Smooth muscle cell (in vitro differentiated cells): Measurements from ENCODE around the gene MAGEA2. TPM values are rescaled to one million over a fixed set of nuclear protein-coding genes. Genes with fewer than 3 reads are reported as not detected.
"Not testable (repeated sequence)": the region's sequence is repeated elsewhere in the genome, so short reads cannot be mapped to it uniquely, and the experiment has no call there.

Source experiments
- DNase-seq: peaks from one replicate; lab custom pipeline; 2025; ENCODE audit not compliant: unreplicated experiment; lab: John Stamatoyannopoulos, UW
- H2AFZ ChIP-seq: fragments of 200-600 bp; sonication (generic); 2 replicates; pipeline ENCODE4 v1.6.0; 2016; ENCODE audit warnings: antibody characterized with exemption, low read depth, mild to moderate bottlenecking
- H3F3A ChIP-seq: fragments of 200-600 bp; sonication (generic); 2 replicates; pipeline ENCODE4 v1.6.0; 2017; ENCODE audit warnings: antibody characterized with exemption, low read depth
- H3K27ac ChIP-seq: fragments of 200-600 bp; sonication (generic); 2 replicates; pipeline ENCODE4 v1.5.1; 2016; ENCODE audit warnings: low read depth, mild to moderate bottlenecking
- H3K27me3 ChIP-seq: fragments of 200-600 bp; sonication (generic); 2 replicates; pipeline ENCODE4 v1.6.1; 2016; ENCODE audit warnings: low read depth, mild to moderate bottlenecking
- H3K36me3 ChIP-seq: fragments of 200-600 bp; sonication (generic); 2 replicates; pipeline ENCODE4 v1.5.1; 2016; ENCODE audit warnings: low read depth
- H3K4me1 ChIP-seq: fragments of 200-600 bp; sonication (generic); 2 replicates; pipeline ENCODE4 v1.5.1; 2016; ENCODE audit warnings: low read depth
- H3K4me2 ChIP-seq: fragments of 200-600 bp; sonication (generic); 2 replicates; pipeline ENCODE4 v1.6.0; 2016; ENCODE audit warnings: mild to moderate bottlenecking
- H3K4me3 ChIP-seq: fragments of 200-600 bp; sonication (generic); 2 replicates; pipeline ENCODE4 v1.5.1; 2016; ENCODE audit warnings: mild to moderate bottlenecking
- H3K79me2 ChIP-seq: fragments of 200-600 bp; sonication (generic); 2 replicates; pipeline ENCODE4 v1.6.0; 2016; ENCODE audit warnings: low read depth, mild to moderate bottlenecking
- H3K9ac ChIP-seq: fragments of 200-600 bp; sonication (generic); 2 replicates; pipeline ENCODE4 v1.6.0; 2016; ENCODE audit warnings: low read depth
- H3K9me3 ChIP-seq: fragments of 200-600 bp; sonication (generic); replicated peaks from 2 replicates; pipeline ENCODE4 v1.5.1; 2016; ENCODE audit warnings: low read depth
- H4K20me1 ChIP-seq: fragments of 200-600 bp; sonication (generic); 2 replicates; pipeline ENCODE4 v1.6.0; 2016; ENCODE audit warnings: low read depth
- WGBS: methylation state at CpG from one replicate; pipeline ENCODE4 v1.1.7; 2016; ENCODE audit warnings: low lambda C conversion rate; 5-methylcytosine and 5-hydroxymethylcytosine counted together
- polyA plus RNA-seq: library from polyadenylated mRNA; unstranded; fragments of >200 nt; fragmentation: Nextera tagmentation; extraction: Ambion mirVana; gene quantifications from 2 replicates; pipeline ENCODE4 v1.2.1, GENCODE V29; 2016
- total RNA-seq: library from RNA; depleted of rRNA; stranded (reverse); fragments of >200 nt; gene quantifications from 2 replicates; pipeline ENCODE4 v1.2.3, GENCODE V29; 2014
- TF ChIP-seq, protein P1 (sequence below): fragments of 200-600 bp; sonication (generic); IDR thresholded peaks from 2 replicates; pipeline ENCODE4 v1.5.1; 2017; ENCODE audit warnings: borderline replicate concordance, mild to moderate bottlenecking, antibody characterized with exemption; ENCODE audit not compliant: insufficient read depth, poor library complexity, severe bottlenecking

MAGEA2 gene, protein sequence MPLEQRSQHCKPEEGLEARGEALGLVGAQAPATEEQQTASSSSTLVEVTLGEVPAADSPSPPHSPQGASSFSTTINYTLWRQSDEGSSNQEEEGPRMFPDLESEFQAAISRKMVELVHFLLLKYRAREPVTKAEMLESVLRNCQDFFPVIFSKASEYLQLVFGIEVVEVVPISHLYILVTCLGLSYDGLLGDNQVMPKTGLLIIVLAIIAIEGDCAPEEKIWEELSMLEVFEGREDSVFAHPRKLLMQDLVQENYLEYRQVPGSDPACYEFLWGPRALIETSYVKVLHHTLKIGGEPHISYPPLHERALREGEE
- total RNA-seq (not detected in 2 replicates), polyA plus RNA-seq (not detected in 2 replicates)

DNA sequence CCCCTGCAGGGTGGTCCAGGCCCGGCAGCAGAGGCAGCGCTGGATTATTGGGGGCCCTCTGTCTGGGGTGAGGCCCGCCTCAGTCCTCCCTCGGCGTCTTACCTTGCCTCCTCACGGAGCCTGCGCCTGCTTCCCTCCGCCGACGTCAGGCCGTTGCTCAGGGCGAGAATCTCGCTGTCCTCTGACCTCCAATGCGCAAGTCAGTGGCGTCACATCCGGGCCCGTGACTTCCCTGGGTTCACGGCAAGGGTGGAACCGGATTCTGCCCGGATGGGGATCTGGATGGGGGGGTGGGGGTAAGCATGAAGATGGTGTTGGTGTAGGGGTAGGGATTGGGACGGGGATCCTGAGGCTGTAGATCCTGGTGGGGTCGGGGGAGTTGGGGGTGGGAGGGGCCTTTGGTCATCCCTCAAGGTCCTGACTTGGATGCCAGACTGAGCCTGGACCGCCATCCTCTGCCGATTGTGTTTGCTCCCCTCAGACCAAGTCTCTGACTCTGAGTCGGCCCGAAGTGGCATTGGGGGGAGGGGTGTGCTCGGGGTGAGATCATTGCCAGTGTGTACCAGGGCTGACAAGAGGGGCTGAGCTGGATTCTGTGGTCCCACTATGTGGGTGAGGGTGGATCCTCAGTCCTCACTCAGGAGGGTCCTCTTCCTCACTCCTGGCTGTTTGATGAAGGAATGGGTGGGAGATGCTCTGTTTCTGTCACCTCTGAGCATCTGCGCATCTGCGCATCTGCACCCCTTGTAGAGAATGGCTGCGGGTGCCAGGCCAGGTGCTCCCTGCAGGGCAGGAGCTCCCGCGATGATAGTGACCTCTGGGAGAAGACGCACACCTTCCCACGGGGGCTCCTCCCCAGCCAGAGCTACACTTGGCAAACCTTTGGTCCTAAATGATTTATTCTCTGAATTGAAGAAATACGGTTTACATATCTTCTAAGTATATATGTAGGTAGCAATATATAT, at the start of gene MAGEA2:
Gene MAGEA2, minus strand, starts transcription at position 157 of the 965 bp plus-strand sequence. CDS start 2,479 bp downstream, outside the sequence.
- WGBS: no CpG with 5 or more reads among the region's 35 CpGs
- not testable (repeated sequence) for H3K27ac ChIP-seq, H3K4me3 ChIP-seq, H3K9me3 ChIP-seq, DNase-seq, H2AFZ ChIP-seq, H3K4me1 ChIP-seq, H3K27me3 ChIP-seq, H3K9ac ChIP-seq, H4K20me1 ChIP-seq, H3K79me2 ChIP-seq, H3K4me2 ChIP-seq, H3F3A ChIP-seq, H3K36me3 ChIP-seq

DNA sequence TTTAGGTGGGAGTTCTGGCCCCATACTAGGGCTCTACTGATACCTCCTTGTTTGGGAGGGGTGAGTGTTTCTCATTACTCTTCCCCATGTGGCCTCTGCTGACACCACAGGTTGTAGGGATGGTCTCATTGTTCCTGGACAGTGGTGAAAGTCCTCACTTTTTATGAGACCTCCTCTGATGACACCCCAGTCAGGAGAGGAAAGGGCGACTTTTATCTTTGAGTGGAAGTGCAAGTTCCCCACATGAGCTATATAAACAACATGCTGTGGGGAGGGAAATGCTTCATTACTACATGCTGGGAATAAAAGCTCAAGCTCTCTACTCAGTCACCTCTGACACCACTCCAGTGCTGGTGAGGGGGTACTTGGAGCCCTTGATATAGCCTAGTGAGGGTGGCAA, 45.3 kb upstream of the MAGEA2 start:
- Histone ChIP-seq H3K4me2 (no peak overlapping the region), H3K4me3 (no peak overlapping the region), H3K27ac (no peak overlapping the region), H3K4me1 (no peaks in the 10 kb centered on the region), H3F3A (no peaks in the 10 kb centered on the region), H4K20me1 (no peaks in the 10 kb centered on the region), H2AFZ (no peak overlapping the region), H3K9me3 (no peaks in the 10 kb centered on the region), H3K27me3 (no peaks in the 10 kb centered on the region), H3K36me3 (no peaks in the 10 kb centered on the region), H3K79me2 (no peaks in the 10 kb centered on the region), H3K9ac (no peak overlapping the region)
- TF ChIP-seq, protein P1, sequence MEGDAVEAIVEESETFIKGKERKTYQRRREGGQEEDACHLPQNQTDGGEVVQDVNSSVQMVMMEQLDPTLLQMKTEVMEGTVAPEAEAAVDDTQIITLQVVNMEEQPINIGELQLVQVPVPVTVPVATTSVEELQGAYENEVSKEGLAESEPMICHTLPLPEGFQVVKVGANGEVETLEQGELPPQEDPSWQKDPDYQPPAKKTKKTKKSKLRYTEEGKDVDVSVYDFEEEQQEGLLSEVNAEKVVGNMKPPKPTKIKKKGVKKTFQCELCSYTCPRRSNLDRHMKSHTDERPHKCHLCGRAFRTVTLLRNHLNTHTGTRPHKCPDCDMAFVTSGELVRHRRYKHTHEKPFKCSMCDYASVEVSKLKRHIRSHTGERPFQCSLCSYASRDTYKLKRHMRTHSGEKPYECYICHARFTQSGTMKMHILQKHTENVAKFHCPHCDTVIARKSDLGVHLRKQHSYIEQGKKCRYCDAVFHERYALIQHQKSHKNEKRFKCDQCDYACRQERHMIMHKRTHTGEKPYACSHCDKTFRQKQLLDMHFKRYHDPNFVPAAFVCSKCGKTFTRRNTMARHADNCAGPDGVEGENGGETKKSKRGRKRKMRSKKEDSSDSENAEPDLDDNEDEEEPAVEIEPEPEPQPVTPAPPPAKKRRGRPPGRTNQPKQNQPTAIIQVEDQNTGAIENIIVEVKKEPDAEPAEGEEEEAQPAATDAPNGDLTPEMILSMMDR: no peak
- 65% methylated on average over 1 of the region's 1 CpG for WGBS
- no peak for DNase-seq

DNA sequence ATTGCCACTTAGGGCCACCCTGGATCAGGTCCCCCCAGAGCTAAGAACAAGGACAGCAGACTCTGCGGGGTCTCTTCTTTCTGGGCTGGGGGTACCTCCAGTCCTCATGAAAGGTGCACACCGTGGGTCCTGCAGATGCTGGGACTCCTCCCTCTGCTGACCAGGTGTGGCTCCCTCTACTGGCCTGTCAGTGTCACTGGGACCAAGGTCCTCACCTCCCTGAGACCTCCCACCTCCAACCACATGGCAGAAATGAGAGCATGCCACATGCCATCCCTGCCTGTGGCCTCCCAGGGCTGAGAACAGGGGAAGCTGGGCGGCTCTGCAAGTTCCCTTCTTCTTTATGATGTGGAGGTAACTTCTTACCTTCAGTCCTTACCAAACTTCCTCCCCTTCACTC, 33.4 kb upstream of the MAGEA2 start:
- not testable (repeated sequence) for H2AFZ ChIP-seq, DNase-seq, H3K36me3 ChIP-seq, H3F3A ChIP-seq, H3K4me3 ChIP-seq, H3K4me1 ChIP-seq, H4K20me1 ChIP-seq, H3K9ac ChIP-seq, H3K79me2 ChIP-seq, H3K27ac ChIP-seq, H3K9me3 ChIP-seq, H3K4me2 ChIP-seq, H3K27me3 ChIP-seq
- no CpG with 5 or more reads among the region's 3 CpGs for WGBS

DNA sequence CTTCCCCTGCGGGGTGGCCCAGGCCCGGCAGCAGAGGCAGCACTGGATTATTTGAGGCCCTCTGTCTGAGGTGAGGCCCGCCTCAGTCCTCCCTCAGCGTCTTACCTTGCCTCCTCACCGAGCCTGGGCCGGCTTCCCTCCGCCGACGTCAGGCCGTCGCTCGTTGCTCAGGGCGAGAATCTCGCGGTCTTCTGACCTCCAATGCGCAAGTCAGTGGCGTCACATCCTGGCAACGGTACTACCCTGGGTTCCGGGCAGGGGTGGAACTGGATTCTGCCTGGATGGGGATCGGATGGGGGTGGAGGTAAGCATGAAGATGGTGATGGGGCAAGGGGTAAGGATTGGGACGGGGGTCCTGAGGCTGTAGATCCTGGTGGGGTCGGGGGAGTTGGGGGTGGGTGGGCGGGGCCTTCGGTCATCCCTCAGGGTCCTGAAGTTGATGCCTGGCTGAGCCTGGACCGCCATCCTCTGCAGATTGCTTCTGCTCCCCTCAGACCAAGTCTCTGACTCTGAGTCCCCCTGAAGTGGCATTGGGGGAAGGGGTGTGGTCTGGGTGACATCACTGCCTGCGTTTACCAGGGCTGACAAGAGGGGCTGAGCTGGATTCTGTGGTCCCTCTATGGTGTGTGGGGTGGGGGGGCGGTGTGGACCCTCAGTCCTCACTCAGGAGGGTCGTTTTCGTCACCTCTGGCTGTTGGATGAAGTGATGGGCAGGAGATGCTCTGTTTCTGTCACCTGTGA, 16.1 kb upstream of the MAGEA2 start, which contains the start of gene MAGEA6:
Gene MAGEA6, minus strand, starts transcription at position 141 of the 741 bp plus-strand sequence. CDS start 2,039 bp downstream, outside the sequence.
- 81% methylated on average over 3 of the region's 29 CpGs for WGBS
- H3K27ac ChIP-seq, H4K20me1 ChIP-seq, H2AFZ ChIP-seq, H3K9me3 ChIP-seq, H3K9ac ChIP-seq, H3F3A ChIP-seq, H3K79me2 ChIP-seq, DNase-seq, H3K36me3 ChIP-seq, H3K4me1 ChIP-seq, H3K4me3 ChIP-seq, H3K27me3 ChIP-seq, H3K4me2 ChIP-seq: not testable (repeated sequence)

DNA sequence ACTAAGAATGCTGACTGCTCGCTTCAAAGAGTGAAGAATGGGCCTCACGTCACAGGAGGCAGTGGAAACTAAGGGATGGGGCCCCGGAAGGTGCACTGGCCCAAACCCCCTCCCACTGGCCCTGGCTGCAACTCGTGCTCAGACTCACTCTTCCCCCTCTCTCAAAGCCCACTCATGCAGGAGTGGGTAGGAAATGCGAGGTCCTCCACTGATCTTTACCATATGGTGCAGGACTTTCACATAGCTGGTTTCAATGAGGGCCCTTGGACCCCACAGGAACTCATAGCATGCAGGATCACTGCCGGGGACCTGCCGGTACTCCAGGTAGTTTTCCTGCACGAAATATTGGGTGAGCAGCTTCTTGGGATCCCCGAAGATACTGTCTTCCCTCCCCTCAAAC, 12.9 kb upstream of the MAGEA2 start:
- H3K9ac ChIP-seq, H3K79me2 ChIP-seq, H4K20me1 ChIP-seq, H3K36me3 ChIP-seq, H3K27me3 ChIP-seq, H3K4me2 ChIP-seq, H2AFZ ChIP-seq, H3K9me3 ChIP-seq, H3K4me1 ChIP-seq, H3K27ac ChIP-seq, H3F3A ChIP-seq, DNase-seq, H3K4me3 ChIP-seq: not testable (repeated sequence)
- WGBS: 79% methylated on average over 9 of the region's 9 CpGs

DNA sequence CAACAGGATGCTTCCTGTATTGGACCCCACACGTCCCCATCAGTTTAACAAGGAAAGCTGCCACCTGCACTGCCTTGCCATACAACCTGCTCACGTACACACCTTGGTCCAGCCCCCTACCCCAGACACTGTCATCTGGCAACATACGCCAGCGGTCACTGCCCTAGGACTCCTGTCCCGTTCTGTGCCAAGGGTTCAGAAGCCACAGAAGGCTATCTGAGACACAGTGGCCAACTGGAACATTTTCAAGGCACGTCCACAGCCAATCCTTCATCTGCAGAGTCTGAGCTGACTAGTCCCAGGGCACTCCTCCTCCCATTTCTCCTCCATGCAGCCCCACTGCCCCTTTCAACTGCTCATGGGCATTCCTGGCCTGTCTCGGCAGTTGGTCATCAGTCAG, 7.9 kb upstream of the MAGEA2 start:
- not testable (repeated sequence) for H4K20me1 ChIP-seq, H2AFZ ChIP-seq, H3K36me3 ChIP-seq, H3K79me2 ChIP-seq, H3K9ac ChIP-seq, H3K9me3 ChIP-seq, H3K4me3 ChIP-seq, DNase-seq, H3K27me3 ChIP-seq, H3K4me2 ChIP-seq, H3K27ac ChIP-seq, H3F3A ChIP-seq, H3K4me1 ChIP-seq
- WGBS: 74% methylated on average over 5 of the region's 7 CpGs

DNA sequence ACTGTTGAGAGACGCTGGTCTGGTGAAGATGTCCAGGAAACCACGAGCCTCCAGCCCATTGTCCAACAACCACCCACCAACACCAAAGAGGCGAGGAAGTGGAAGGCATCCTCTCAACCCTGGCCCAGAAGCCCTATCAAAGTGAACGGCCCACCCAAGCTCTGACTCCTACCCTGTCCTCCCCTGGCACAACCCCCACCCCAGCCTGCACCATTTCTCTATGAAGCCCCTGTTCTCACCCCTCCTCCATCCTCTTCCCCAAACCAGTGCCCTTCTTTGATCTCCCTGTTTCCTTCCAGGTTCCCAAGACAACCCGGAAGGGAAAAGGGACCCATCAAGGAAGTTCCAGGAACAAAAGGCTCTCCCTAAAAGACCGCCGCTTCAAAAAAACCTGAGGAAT, 5.9 kb upstream of the MAGEA2 start:
- H3K27ac ChIP-seq, DNase-seq, H3K79me2 ChIP-seq, H3K27me3 ChIP-seq, H3K4me1 ChIP-seq, H4K20me1 ChIP-seq, H2AFZ ChIP-seq, H3K4me2 ChIP-seq, H3F3A ChIP-seq, H3K36me3 ChIP-seq, H3K9me3 ChIP-seq, H3K4me3 ChIP-seq, H3K9ac ChIP-seq: not testable (repeated sequence)
- 93% methylated on average over 4 of the region's 7 CpGs for WGBS
